ENCODE results near the gene SPP1.
A peak's percentile ranks its signal among the peaks of the same experiment; 100 is the strongest.

The SPP1 gene

GRCh38 chr4:87961993-87962392, 13.5 kb upstream of the SPP1 start:
- no peak overlapping the region for H3K14ac ChIP-seq (ENCODE audit: low read length)
- H3K18ac ChIP-seq (ENCODE audit: low read length), result no peak overlapping the region
- no peak overlapping the region for H2BK12ac ChIP-seq (ENCODE audit: low read length)
- no peak overlapping the region for H3K23ac ChIP-seq (ENCODE audit: low read depth, low read length, poor library complexity)
- H2BK15ac ChIP-seq (ENCODE audit: low read length), result no peak overlapping the region
- no peaks in the 10 kb centered on the region for H3K27me3 ChIP-seq (ENCODE audit: control insufficient read depth in 3 of 3, insufficient read depth in 3 of 3, low read depth in 1 of 3, low read length in 3 of 3)
- no peak overlapping the region for H4K8ac ChIP-seq (ENCODE audit: low read depth, low read length)
- H2BK120ac ChIP-seq (ENCODE audit: low read depth, low read length), result no peak overlapping the region
- no peak overlapping the region for H3K9ac ChIP-seq (ENCODE audit: low read depth, low read length, poor library complexity)
- WGBS, 2 donors (ENCODE audit: extremely low coverage in 2 of 2, insufficient read length in 2 of 2, insufficient replicate concordance in 1 of 2), result no CpG with 5 or more reads among the region's 1 CpG
- no peak overlapping the region for H4K91ac ChIP-seq (ENCODE audit: low read depth, low read length, poor library complexity)
- no peak overlapping the region for H3K4me2 ChIP-seq (ENCODE audit: insufficient read depth, low read length, poor library complexity, severe bottlenecking)
- H3K4me1 ChIP-seq (ENCODE audit: control insufficient read depth in 2 of 2, insufficient read depth in 1 of 2, low read depth in 1 of 2, low read length in 2 of 2), result no peaks in the 10 kb centered on the region
- H3K79me1 ChIP-seq (ENCODE audit: low read depth, low read length), result no peaks in the 10 kb centered on the region
- peaks cover 0 to 3% of the 10 kb centered on the region in 2 donors for H3K9me3 ChIP-seq (replicated peaks in 1 of 2; ENCODE audit: control insufficient read depth in 2 of 2, insufficient read depth in 1 of 2, low read depth in 1 of 2, low read length in 2 of 2)
- no peak overlapping the region for H3K4me3 ChIP-seq (ENCODE audit: low read length in 2 of 2)
- no peaks in the 10 kb centered on the region for H3K36me3 ChIP-seq (replicated peaks in 1 of 2; ENCODE audit: control insufficient read depth in 2 of 2, insufficient read depth in 2 of 2, low read length in 2 of 2)
- no peak overlapping the region for H2AFZ ChIP-seq (ENCODE audit: low read length)
- no peak for DNase-seq (ENCODE audit: low spot score)
- H2BK5ac ChIP-seq (ENCODE audit: low read length), result no peak overlapping the region
- no peak overlapping the region for H3K4ac ChIP-seq (ENCODE audit: low read length)
- no peak overlapping the region for H3K27ac ChIP-seq (replicated peaks; ENCODE audit: low read length)
- no peak overlapping the region for H2AK5ac ChIP-seq (ENCODE audit: low read depth, low read length)

GRCh38 chr4:87962398-87963146, 12.9 kb upstream of the SPP1 start:
- Histone ChIP-seq H3K4me1 (ENCODE audit: control insufficient read depth in 2 of 2, insufficient read depth in 1 of 2, low read depth in 1 of 2, low read length in 2 of 2) (no peaks in the 10 kb centered on the region), H3K18ac (ENCODE audit: low read length) (no peak overlapping the region), H4K8ac (ENCODE audit: low read depth, low read length) (no peak overlapping the region), H4K91ac (ENCODE audit: low read depth, low read length, poor library complexity) (no peak overlapping the region), H3K14ac (ENCODE audit: low read length) (no peak overlapping the region), H3K4ac (ENCODE audit: low read length) (no peak overlapping the region), H2BK5ac (ENCODE audit: low read length) (no peak overlapping the region), H2BK120ac (ENCODE audit: low read depth, low read length) (no peak overlapping the region), H3K9me3 (replicated peaks in 1 of 2; ENCODE audit: control insufficient read depth in 2 of 2, insufficient read depth in 1 of 2, low read depth in 1 of 2, low read length in 2 of 2) (peaks cover 0 to 3% of the 10 kb centered on the region in 2 donors), H3K23ac (ENCODE audit: low read depth, low read length, poor library complexity) (no peak overlapping the region), H3K27me3 (ENCODE audit: control insufficient read depth in 3 of 3, insufficient read depth in 3 of 3, low read depth in 1 of 3, low read length in 3 of 3) (no peaks in the 10 kb centered on the region), H2AK5ac (ENCODE audit: low read depth, low read length) (no peak overlapping the region), H3K4me3 (ENCODE audit: low read length in 2 of 2) (no peak overlapping the region), H2AFZ (ENCODE audit: low read length) (no peak overlapping the region), H3K27ac (replicated peaks; ENCODE audit: low read length) (no peak overlapping the region), H3K36me3 (replicated peaks in 1 of 2; ENCODE audit: control insufficient read depth in 2 of 2, insufficient read depth in 2 of 2, low read length in 2 of 2) (no peaks in the 10 kb centered on the region), H3K4me2 (ENCODE audit: insufficient read depth, low read length, poor library complexity, severe bottlenecking) (no peak overlapping the region), H3K79me1 (ENCODE audit: low read depth, low read length) (no peaks in the 10 kb centered on the region), H2BK15ac (ENCODE audit: low read length) (no peak overlapping the region), H2BK12ac (ENCODE audit: low read length) (no peak overlapping the region), H3K9ac (ENCODE audit: low read depth, low read length, poor library complexity) (no peak overlapping the region)
- WGBS, 2 donors (ENCODE audit: extremely low coverage in 2 of 2, insufficient read length in 2 of 2, insufficient replicate concordance in 1 of 2), result no CpG with 5 or more reads among the region's 5 CpGs
- no peak for DNase-seq (ENCODE audit: low spot score)

- no peak overlapping the region for H3K23ac ChIP-seq (ENCODE audit: low read depth, low read length, poor library complexity)
- H2BK15ac ChIP-seq (ENCODE audit: low read length), result peak overlapping the region; percentile 12
- H4K8ac ChIP-seq (ENCODE audit: low read depth, low read length), result peak overlapping the region; percentile 72
- no peaks in the 10 kb centered on the region for H3K79me1 ChIP-seq (ENCODE audit: low read depth, low read length)
- peak overlapping the region; percentile 33 for H2BK5ac ChIP-seq (ENCODE audit: low read length)
- H2AK5ac ChIP-seq (ENCODE audit: low read depth, low read length), result no peak overlapping the region
- no peak overlapping the region for H3K4me2 ChIP-seq (ENCODE audit: insufficient read depth, low read length, poor library complexity, severe bottlenecking)
- WGBS, 2 donors (ENCODE audit: extremely low coverage in 2 of 2, insufficient read length in 2 of 2, insufficient replicate concordance in 1 of 2), result no CpG with 5 or more reads among the region's 21 CpGs
- H3K9ac ChIP-seq (ENCODE audit: low read depth, low read length, poor library complexity), result no peak overlapping the region
- H2BK120ac ChIP-seq (ENCODE audit: low read depth, low read length), result no peak overlapping the region
- no peak for DNase-seq (ENCODE audit: low spot score)
- no peaks in the 10 kb centered on the region for H3K4me1 ChIP-seq (ENCODE audit: control insufficient read depth in 2 of 2, insufficient read depth in 1 of 2, low read depth in 1 of 2, low read length in 2 of 2)
- H3K9me3 ChIP-seq (replicated peaks in 1 of 2; ENCODE audit: control insufficient read depth in 2 of 2, insufficient read depth in 1 of 2, low read depth in 1 of 2, low read length in 2 of 2), result peaks cover 0 to 3% of the 10 kb centered on the region in 2 donors
- no peak overlapping the region for H3K4me3 ChIP-seq (ENCODE audit: low read length in 2 of 2)
- no peak overlapping the region for H2BK12ac ChIP-seq (ENCODE audit: low read length)
- H2AFZ ChIP-seq (ENCODE audit: low read length), result no peak overlapping the region
- H3K18ac ChIP-seq (ENCODE audit: low read length), result peak overlapping the region; percentile 27
- H3K4ac ChIP-seq (ENCODE audit: low read length), result no peak overlapping the region
- H3K14ac ChIP-seq (ENCODE audit: low read length), result no peak overlapping the region
- H3K27ac ChIP-seq (replicated peaks; ENCODE audit: low read length), result no peak overlapping the region
- H3K27me3 ChIP-seq (ENCODE audit: control insufficient read depth in 3 of 3, insufficient read depth in 3 of 3, low read depth in 1 of 3, low read length in 3 of 3), result no peaks in the 10 kb centered on the region
- H4K91ac ChIP-seq (ENCODE audit: low read depth, low read length, poor library complexity), result no peak overlapping the region
- H3K36me3 ChIP-seq (replicated peaks in 1 of 2; ENCODE audit: control insufficient read depth in 2 of 2, insufficient read depth in 2 of 2, low read length in 2 of 2), result no peaks in the 10 kb centered on the region
These were observed 10.0 kb upstream of the SPP1 start for GRCh38 chr4:87965501-87965975.

GRCh38 chr4:87966095-87966496, 9.4 kb upstream of the SPP1 start:
- Histone ChIP-seq H4K91ac (ENCODE audit: low read depth, low read length, poor library complexity) (no peak overlapping the region), H3K27ac (replicated peaks; ENCODE audit: low read length) (no peak overlapping the region), H3K79me1 (ENCODE audit: low read depth, low read length) (no peaks in the 10 kb centered on the region), H3K27me3 (ENCODE audit: control insufficient read depth in 3 of 3, insufficient read depth in 3 of 3, low read depth in 1 of 3, low read length in 3 of 3) (no peaks in the 10 kb centered on the region), H2AFZ (ENCODE audit: low read length) (no peak overlapping the region), H3K23ac (ENCODE audit: low read depth, low read length, poor library complexity) (no peak overlapping the region), H3K4me2 (ENCODE audit: insufficient read depth, low read length, poor library complexity, severe bottlenecking) (no peak overlapping the region), H2BK12ac (ENCODE audit: low read length) (no peak overlapping the region), H3K36me3 (replicated peaks in 1 of 2; ENCODE audit: control insufficient read depth in 2 of 2, insufficient read depth in 2 of 2, low read length in 2 of 2) (no peaks in the 10 kb centered on the region), H2BK120ac (ENCODE audit: low read depth, low read length) (no peak overlapping the region), H4K8ac (ENCODE audit: low read depth, low read length) (no peak overlapping the region), H3K4me1 (ENCODE audit: control insufficient read depth in 2 of 2, insufficient read depth in 1 of 2, low read depth in 1 of 2, low read length in 2 of 2) (no peaks in the 10 kb centered on the region), H3K4me3 (ENCODE audit: low read length in 2 of 2) (no peak overlapping the region), H2BK5ac (ENCODE audit: low read length) (peak overlapping the region; percentile 33), H3K14ac (ENCODE audit: low read length) (no peak overlapping the region), H2BK15ac (ENCODE audit: low read length) (no peak overlapping the region), H2AK5ac (ENCODE audit: low read depth, low read length) (peak overlapping the region; percentile 70), H3K4ac (ENCODE audit: low read length) (no peak overlapping the region), H3K9me3 (replicated peaks in 1 of 2; ENCODE audit: control insufficient read depth in 2 of 2, insufficient read depth in 1 of 2, low read depth in 1 of 2, low read length in 2 of 2) (peaks cover 0 to 2% of the 10 kb centered on the region in 2 donors), H3K18ac (ENCODE audit: low read length) (peak overlapping the region; percentile 25), H3K9ac (ENCODE audit: low read depth, low read length, poor library complexity) (peak overlapping the region; percentile 63)
- DNase-seq (ENCODE audit: low spot score), result no peak
- WGBS, 2 donors (ENCODE audit: extremely low coverage in 2 of 2, insufficient read length in 2 of 2, insufficient replicate concordance in 1 of 2), result no CpG with 5 or more reads among the region's 9 CpGs
